Activated CD4-positive, alpha-beta T cell treated with anti-CD3 and anti-CD28 coated beads for 48 hours (primary cell): ENCODE measurements around the gene PPP1R16B.
"Not testable (repeated sequence)": the region's sequence is repeated elsewhere in the genome, so short reads cannot be mapped to it uniquely, and the experiment has no call there.

Experiments
- DNase-seq: peaks from one replicate; pipeline ENCODE4 v3.0.0-alpha.2; 2020

PPP1R16B gene

DNA sequence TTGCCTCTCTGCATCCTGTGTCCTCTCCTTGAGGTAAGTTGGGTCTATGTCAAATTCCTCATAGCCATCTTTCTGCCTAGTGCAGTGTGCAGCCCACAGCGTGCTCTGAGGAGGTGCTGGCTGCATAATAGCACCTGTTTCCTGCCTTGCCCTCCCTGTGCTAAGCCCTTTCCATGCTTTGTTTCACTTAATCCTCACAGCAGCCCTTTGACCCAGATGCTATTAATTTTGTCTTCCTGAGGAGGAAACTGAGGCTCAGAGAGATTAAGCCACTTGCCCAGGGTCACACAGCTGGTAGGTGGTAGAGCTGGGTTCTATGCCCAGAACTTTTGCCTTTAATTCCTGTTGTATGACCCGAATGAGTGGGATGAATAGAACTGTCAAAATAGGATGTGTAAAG lies 134.2 kb downstream of the PPP1R16B start:
- no peak for DNase-seq

DNA sequence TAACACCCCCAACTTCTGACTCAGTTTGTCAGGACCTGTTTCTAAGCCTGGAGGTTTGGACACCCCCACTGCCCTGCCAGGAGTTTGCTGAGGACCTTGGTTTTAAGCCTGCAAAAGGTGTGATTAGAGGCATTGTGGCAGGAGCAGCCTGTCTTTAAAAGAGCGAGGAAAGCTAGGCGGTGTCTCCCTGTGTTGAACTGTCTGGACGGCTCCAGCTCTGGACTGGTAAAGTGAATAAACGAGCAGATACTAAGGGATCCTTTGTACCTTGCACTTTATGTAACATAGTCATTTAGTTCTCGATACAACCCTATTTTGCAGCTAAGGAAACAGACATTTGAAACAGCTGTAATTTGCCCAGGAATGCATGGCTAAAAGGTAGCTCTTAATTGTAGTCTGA lies 135.1 kb downstream of the PPP1R16B start:
- no peak for DNase-seq

DNA sequence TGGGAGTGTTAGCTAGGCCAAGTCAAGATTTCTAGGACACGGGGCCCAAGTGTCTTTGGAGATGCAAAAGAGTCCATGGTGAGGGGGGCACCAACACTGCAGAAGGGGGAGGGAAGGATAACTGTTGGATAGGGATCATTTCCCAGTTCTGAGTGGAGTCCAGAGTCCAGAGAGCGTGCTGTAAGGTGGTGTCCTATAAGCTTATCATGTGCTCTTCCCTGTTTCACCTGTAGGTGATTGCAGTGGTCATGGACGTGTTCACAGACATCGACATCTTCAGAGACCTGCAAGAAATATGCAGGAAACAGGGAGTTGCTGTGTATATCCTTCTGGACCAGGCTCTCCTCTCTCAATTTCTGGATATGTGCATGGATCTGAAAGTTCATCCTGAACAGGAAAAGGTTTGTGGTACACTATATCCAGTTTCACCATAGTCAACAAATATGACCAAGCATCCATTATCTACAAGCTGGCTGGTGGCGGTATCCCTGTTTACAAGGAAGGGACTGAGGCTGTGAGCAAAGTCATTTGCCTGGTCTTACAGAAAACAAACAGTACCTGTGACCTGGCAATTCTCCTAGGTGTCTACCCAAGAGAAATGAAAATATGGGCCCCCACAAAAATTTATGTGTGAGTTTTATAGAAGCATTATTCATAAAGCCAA lies 136.4 kb downstream of the PPP1R16B start:
- DNase-seq, result no peak

DNA sequence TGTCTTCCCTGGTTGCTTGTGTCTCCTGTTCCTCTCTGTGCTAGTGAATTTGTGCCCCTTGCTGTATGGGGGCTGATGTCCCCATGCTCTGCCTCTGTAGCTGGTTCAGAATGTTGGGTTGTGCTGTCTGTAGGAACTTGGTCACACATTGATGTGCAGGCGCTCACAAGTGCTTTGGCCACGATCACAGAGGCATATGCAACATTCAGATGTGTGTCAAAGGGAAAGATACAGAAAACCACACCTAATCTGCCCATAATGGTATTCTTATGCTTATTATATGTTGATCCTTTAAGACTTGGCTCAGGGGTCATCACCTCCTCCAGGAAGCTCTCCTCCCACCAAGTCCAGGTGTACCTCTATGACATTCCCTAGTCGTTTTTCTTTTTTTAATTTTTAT lies 139.5 kb downstream of the PPP1R16B start:
- DNase-seq, result no peak

DNA sequence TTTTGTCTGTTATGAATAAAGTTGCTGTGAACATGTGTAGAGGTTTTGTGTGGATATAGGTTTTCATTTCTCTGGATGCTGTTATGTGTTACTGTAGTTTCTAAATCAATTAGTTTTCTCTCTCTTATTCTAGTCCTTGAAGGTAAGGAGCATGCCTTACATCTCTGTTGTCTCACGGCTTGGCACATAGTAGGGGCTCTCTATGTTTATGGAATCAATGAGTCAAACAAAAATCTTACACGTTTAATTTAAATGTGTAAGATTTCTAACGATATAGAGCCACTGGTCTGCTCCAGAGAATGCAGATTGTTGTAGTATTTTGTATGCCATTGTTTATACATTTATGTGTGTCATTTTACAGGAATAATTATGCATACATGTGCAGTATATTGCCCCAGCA lies 141.3 kb downstream of the PPP1R16B start:
- DNase-seq, result no peak

DNA sequence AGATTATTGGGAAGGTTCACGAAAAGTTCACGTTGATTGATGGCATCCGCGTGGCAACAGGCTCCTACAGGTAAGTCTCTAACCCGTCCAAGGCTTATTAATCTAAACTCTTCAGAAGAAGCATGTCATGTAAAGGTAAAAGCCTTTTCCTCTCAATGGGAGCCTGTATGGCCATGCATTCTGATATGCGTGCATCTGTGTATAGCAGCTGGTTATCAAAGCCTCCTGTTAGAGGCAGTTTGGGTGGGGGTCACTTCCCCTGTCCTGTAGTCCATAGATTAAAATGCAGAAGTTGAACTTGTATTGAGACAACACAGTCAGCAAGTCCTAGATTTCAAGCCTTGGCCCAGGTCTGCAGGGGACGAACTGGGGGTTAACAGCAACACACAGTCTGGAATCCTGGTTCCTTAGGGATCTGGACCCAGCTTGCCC lies 142.4 kb downstream of the PPP1R16B start:
- no peak for DNase-seq

DNA sequence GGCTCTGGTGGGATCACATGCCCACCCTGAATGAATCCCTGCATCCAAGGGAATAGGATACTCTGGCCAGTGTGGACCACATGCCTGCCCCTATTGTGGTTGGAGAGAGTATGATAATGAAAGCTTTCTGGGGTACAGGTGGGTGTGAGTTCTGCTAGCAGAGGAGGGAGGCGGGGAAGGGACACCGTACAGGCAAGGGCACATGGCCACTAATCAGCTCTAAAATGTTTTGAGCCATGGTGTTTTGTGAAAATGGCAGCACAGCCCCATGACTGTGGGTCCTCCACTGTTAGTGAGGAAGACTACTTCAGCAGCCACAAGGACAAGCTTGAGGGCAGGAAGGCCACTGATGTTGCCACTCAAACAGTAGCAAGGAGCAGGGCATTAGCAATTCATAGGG lies 144.8 kb downstream of the PPP1R16B start:
- DNase-seq, result no peak

DNA sequence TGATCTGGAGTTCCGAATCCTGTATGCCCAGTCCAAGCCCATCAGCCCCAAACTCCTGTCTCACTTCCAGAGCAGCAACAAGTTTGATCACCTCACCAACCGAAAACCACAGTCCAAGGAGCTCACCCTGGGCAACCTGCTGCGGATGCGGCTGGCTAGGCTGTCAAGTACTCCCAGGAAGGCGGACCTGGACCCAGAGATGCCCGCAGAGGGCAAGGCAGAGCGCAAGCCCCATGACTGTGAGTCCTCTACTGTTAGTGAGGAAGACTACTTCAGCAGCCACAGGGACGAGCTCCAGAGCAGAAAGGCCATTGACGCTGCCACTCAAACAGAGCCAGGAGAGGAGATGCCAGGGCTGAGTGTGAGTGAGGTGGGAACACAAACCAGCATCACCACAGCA lies 146.1 kb downstream of the PPP1R16B start:
- DNase-seq, result no peak

DNA sequence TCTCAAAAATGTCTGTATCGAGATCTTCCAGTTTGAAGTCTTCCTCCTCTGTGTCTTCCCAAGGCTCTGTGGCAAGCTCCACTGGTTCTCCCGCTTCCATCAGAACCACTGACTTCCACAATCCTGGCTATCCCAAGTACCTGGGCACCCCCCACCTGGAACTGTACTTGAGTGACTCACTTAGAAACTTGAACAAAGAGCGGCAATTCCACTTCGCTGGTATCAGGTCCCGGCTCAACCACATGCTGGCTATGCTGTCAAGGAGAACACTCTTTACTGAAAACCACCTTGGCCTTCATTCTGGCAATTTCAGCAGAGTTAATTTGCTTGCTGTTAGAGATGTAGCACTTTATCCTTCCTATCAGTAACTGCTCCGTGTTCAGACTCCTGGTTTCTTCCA lies 146.7 kb downstream of the PPP1R16B start:
- no peak for DNase-seq

DNA sequence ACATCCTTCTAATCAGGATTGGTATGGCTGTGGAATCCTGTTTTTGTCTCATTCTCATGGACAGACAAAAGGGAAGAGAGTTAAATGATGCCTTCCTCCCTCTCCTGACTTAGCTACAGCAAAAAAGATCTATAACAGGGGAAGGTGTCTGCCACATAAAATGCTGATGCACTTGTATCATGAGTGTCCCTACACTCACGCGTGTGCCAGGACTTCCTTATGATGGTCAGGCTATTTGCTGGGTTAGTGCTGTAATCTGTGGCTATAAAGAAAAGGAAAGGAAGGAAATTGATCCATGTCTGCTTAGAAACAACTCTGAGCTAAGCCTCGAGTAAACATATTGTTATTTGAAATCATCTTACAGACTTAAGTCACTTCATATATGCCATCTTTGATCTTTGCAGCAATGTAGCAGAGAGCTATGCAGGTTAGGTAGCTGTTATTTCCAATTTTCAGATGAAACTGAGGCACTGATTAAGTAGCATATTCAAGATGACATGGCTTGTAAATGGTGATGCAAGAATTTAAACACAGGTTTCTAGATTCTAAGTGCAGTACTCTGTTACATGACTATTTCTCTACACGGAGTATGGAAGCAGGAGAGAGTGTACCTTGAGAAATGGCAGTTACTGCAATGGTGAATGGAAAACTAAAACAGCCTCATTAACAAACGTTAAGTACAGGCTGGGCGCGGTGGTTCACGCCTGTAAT lies 148.3 kb downstream of the PPP1R16B start:
- no peak for DNase-seq

DNA sequence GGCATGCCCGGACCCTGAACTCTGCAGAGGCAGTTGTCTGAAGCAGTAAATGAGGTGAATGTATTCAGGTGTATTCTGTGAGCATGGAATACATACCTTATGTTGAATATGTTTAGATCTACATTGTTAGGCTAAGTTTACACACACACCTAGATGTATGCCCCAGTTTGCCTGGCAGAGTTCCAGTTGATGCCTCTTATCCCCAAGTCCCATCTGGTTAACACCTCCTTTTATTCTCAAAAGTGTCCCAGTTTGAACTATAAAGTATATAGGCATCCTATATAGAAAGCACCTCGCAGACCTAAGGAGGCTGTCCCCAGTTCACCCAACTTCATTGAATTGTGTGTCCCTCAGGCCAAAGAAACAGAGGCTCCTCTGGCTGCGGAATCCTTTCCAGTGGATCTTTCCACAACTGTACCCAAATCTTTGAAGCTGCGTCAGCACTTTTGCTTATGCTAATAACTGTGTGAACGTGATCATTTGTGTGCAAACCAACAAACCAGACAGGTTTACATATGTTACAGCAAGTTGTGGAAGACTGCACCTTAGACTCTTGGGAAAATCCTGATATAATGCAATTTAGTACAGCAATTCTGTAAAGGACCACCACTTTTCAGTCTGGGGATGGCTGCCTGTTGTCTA lies 151.9 kb downstream of the PPP1R16B start:
- DNase-seq, result no peak

DNA sequence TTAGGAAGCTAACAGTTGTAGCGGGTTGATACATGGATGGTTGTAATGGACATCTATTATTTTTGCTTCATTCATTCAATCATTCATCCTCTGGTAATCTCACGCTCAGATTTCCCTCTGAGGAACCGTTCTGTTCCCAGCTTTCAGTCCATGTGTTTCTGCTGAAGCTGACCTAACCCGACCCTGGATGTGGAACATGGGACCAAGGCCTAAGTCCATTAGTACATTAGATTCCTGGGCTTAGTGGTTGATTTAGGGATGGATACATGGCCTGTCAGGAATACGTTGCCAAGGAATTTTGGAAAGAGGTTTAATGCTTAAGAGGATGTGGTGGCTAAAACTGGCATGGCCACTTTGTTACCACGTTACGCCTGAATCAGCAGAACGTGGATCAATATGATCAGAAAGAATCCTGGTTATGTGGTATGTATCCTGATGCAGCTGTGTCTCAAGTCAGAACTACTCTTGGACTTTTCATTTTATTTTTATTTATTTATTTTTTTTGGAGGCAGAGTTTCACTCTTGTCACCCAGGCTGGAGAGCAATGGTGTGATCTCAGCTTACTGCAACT lies 152.5 kb downstream of the PPP1R16B start:
- no peak for DNase-seq

DNA sequence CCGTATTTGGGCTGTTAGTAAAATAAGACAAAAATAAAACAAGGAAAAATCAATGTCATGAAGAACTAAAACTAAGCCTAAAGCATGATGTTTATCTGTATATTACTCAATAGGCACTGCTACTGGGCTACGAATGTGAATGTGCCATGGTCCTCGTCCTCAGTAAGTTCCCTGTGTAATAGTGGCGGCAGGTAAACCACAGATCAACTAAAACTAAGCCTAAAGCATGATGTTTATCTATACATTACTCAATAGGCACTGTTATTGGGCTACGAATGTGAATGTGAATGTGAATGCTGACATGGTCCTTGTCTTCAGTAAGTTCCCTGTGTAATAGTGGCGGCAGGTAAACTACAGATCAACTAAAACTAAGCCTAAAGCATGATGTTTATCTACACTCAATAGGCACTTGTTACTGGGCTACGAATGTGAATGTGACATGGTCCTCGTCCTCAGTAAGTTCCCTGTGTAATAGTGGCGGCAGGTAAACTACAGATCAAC lies 154.7 kb downstream of the PPP1R16B start:
- DNase-seq, result not testable (repeated sequence)

DNA sequence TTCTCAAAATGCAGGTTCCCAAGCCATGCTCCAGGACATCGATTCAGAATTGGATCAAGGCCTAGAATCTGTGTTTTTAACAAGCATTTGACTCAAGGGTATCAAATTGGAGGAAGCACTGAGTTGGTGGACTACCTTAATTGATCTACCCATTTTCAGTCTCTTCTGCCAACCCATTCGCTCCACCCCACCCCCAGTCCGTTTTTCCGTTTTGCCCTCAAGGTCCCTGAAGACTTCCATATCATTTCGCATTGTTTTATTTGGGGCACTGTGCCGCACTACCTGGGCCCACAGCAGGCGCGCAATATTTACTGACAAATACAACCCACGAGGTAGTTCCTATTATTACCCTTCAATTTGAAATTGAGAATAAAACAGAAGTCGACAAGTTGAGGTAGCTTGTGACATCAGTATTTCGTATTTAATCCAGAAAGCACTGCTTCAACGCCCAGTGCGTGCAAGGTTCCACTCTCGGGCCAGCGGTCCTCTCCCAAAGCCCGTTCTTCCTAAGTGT lies 156.1 kb downstream of the PPP1R16B start:
- peak; percentile 45 for DNase-seq

DNA sequence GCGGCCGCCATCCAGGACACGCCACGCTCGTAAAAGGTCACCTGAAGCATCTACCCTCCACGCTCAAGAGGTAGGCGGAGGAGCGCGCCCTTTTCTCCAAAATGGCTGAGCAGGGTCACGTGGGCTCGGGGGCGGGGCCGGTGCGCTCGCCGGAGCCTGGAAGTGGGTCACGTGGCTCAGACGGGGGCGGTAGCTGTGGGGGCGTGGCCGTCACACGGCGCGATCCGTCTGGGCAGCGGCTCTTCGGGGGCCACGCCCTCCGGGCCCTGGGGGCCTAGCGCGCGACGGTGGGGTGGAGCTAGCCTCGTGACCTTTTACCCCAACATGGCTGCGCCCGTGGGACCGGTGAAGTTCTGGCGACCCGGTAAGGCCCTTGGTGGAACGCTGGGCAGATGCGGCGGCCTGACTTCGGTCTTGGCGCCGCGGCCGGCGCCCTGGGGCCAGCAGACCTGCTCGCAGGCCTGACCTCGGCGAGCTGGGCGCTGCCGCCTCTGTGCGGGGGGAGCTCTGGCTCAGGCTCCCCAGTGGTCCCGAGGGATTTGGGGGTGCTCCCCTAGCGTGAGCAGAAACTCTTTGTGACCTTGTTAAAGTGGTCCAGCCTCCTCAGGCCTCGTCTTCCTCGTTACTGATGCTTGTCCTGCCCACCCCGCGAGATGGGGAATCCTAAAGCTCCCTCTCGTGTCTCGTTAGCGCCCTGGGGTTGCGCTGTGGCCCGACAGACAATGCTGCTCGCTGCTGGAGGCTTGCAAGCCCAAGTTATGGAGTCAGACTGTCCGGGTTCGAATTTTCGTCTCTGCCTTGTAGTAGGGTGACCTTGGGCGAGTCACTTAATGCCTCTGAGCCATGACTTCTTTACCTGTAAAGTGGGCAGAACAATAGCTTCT lies 156.8 kb downstream of the PPP1R16B start, which contains the start of gene DHX35:
DHX35 (plus strand) TSS at position 301 of the 884 bp plus-strand sequence; CDS start at position 325, 24 bp downstream.
- peak; percentile 99 for DNase-seq

DNA sequence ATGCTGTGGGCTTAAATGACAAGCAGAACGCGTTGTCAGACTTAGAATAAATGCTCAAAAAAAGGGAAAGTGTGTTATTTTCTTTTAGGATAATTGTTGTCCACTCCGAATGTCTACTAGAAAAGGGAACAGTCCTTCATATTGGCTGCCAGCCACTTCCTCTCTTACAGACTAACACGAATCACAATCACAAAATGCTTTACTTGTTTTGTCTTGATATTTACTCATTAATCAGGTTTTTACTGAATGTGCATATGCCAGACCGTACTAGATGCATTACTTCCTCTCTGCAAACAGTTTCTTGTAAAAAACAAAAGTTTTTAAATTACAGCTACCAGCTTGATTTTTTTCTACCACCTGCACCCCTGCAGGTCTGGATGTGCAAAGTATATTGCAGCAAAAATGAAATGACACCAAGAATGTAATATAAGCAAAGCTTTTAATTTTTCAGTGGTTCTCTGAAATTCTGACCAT lies 157.5 kb downstream of the PPP1R16B start:
- no peak for DNase-seq

DNA sequence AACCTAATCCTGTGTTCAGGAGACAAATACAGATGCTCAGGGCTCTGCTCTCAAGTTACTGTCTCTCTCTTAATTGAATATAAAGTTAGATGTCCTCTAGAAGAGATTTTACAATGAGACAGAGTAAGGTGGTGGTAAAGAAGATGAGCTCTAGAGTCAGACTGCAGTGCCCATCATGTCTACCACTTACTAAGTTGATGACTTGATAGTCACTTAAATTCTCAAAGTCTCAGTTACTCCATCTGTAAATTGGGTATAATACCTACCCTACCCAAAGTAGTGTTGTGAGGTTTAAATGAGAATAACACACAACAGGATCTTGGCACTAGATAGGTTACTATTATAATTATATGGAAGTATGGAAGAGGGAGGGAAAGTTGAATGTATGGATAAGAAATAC lies 158.2 kb downstream of the PPP1R16B start:
- DNase-seq, result no peak

DNA sequence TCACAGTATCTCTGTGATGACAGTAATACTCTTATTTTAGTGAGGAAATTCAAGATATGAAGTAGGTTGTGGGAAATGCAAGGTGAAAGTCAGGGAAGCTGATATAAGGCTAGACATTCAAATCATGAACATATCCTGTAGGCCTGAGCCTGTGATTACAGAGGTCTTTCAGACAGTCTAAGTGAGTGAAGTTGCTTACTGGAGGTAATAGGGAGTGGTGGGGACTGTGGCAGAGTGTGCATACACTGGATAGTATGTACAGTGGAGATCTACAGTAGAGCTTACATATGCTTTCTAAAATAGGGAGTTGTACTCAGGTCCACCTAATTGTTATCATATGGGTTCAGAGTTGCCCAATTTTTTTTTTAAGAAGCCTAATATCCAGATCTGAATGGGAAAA lies 159.8 kb downstream of the PPP1R16B start:
- DNase-seq, result no peak

DNA sequence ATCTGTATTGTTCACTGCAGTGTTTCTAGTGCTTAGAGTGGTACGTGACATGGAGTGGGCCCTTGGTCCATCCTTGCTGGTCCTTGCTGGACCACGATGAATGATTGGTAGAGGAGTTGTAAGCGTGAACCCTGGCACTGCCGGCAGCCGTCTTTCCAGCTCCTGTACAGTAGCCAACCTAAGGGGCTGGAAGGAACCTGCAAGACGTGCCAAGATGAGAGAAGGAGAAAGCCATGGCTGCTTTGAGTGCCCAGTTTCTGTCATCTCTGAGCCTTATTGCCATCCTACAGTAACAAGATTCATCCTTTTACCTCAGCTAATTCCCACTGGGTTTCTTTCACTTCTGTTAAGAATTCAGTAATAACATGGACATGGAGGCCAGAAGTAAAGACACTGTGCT lies 162.6 kb downstream of the PPP1R16B start:
- no peak for DNase-seq

DNA sequence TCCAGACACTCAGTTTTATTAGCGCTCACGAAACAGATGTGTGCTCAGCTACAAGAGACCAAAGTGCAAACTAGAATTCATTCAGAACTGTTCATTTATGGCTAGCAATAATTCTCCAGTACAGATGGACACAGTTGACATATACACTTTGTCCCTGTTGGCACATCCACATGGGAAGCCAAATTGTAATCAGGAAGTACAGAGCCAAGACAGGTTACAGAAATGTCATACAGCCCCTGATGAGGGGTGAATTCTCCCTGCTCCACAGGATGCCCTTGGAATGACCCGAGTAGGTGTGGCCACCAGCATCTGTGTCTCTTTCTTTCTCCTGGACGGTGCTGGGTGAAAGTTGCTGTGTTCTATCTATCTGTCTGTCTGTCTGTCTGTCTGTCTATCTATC lies 164.2 kb downstream of the PPP1R16B start:
- DNase-seq, result no peak

DNA sequence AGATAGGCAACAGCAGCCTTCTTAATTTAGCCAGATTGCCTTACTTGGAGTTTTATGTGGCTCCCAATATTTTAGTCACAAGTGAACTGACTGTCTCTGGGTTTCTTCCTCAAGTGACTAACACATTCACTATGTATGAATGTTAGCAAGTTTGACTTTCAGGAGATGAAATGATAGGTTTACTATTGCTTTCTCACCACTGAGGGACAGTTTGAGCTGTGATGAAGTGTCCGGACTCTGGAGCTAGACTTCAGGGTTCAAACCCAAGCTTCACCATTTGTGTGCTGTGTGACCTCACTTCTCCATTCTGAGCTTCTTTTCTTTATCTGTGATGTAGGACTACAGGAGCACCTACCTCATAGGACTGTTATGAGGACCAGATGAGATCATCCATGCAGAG lies 164.8 kb downstream of the PPP1R16B start:
- DNase-seq, result no peak
